Duodenal mucosa (tissue), 2 donors: ENCODE results near the gene ALG12.
A peak's percentile ranks its signal among the peaks of the same experiment; 100 is the strongest.

Experiments used
- H3K27ac ChIP-seq: one replicate; pipeline ENCODE4 v1.7.0; 2013; ENCODE audit warnings: low read depth, low read length
- H3K27me3 ChIP-seq, 2 donors: one replicate each; pipeline ENCODE4 v1.7.0; 2013; ENCODE audit warnings: low read length in 2 of 2, control low read depth in 1 of 2; ENCODE audit not compliant: insufficient read depth in 2 of 2, control insufficient read depth in 1 of 2
- H3K36me3 ChIP-seq, 2 donors: one replicate each; pipeline ENCODE4 v1.7.0; 2013; ENCODE audit warnings: low read length in 2 of 2, control low read depth in 1 of 2; ENCODE audit not compliant: insufficient read depth in 2 of 2, control insufficient read depth in 1 of 2
- H3K4me1 ChIP-seq, 2 donors: one replicate each; pipeline ENCODE4 v1.7.0; 2013; ENCODE audit warnings: low read length in 2 of 2, control low read depth in 1 of 2; ENCODE audit not compliant: insufficient read depth in 2 of 2, control insufficient read depth in 1 of 2
- H3K4me3 ChIP-seq, 2 donors: one replicate each; pipeline ENCODE4 v1.7.0; 2013; ENCODE audit warnings: low read length in 2 of 2, low read depth in 1 of 2
- H3K9ac ChIP-seq, 2 donors: one replicate each; pipeline ENCODE4 v1.7.0; 2013; ENCODE audit warnings: low read length in 2 of 2, low read depth in 1 of 2
- H3K9me3 ChIP-seq, 2 donors: one replicate each; pipeline ENCODE4 v1.7.0; 2013; ENCODE audit warnings: low read length in 2 of 2, control low read depth in 1 of 2; ENCODE audit not compliant: control insufficient read depth in 1 of 2

The ALG12 gene

GRCh38 chr22:49951986-49952896 is 34.0 kb upstream of the ALG12 start:
- Histone ChIP-seq H3K27me3 (no peaks in the 10 kb centered on the region), H3K9ac (peak overlapping the region; percentile 43 to 66), H3K27ac (peak overlapping the region; percentile 90), H3K36me3 (no peaks in the 10 kb centered on the region), H3K9me3 (no peaks in the 10 kb centered on the region), H3K4me3 (no peak overlapping the region), H3K4me1 (peaks cover 41 to 44% of the 10 kb centered on the region in 2 donors)

GRCh38 chr22:49951678-49951985 is 33.4 kb upstream of the ALG12 start:
- Histone ChIP-seq H3K9me3 (no peaks in the 10 kb centered on the region), H3K27ac (peak overlapping the region; percentile 90), H3K36me3 (no peaks in the 10 kb centered on the region), H3K9ac (peak overlapping the region; percentile 43 to 66), H3K27me3 (no peaks in the 10 kb centered on the region), H3K4me1 (peaks cover 41 to 48% of the 10 kb centered on the region in 2 donors), H3K4me3 (no peak overlapping the region)

- H3K27ac ChIP-seq, result peak overlapping the region; percentile 90
Measured at GRCh38 chr22:49951000-49951677, 32.9 kb upstream of the ALG12 start.

GRCh38 chr22:49950396-49950994 is 32.3 kb upstream of the ALG12 start:
- Histone ChIP-seq H3K9ac (peak overlapping the region; percentile 38 to 71), H3K4me3 (no peak overlapping the region), H3K9me3 (no peaks in the 10 kb centered on the region), H3K4me1 (peaks cover 46 to 52% of the 10 kb centered on the region in 2 donors), H3K27me3 (no peaks in the 10 kb centered on the region), H3K36me3 (no peaks in the 10 kb centered on the region), H3K27ac (peak overlapping the region; percentile 90)

More at GRCh38 chr22:49951000-49951677, 32.9 kb upstream of the ALG12 start:
- H3K9me3 ChIP-seq, result no peaks in the 10 kb centered on the region
- no peaks in the 10 kb centered on the region for H3K36me3 ChIP-seq
- no peak overlapping the region for H3K4me3 ChIP-seq
- H3K4me1 ChIP-seq, result peaks cover 41 to 48% of the 10 kb centered on the region in 2 donors
- peak overlapping the region; percentile 43 to 71 for H3K9ac ChIP-seq
- H3K27me3 ChIP-seq, result no peaks in the 10 kb centered on the region

GRCh38 chr22:49949914-49950292 is 31.7 kb upstream of the ALG12 start:
- Histone ChIP-seq H3K4me1 (peaks cover 46 to 53% of the 10 kb centered on the region in 2 donors), H3K9ac (peak overlapping the region; percentile 32 to 97), H3K9me3 (no peaks in the 10 kb centered on the region), H3K27me3 (no peaks in the 10 kb centered on the region), H3K36me3 (no peaks in the 10 kb centered on the region), H3K4me3 (no peak overlapping the region), H3K27ac (peak overlapping the region; percentile 93)

GRCh38 chr22:49948958-49949913 is 31.0 kb upstream of the ALG12 start:
- no peaks in the 10 kb centered on the region for H3K9me3 ChIP-seq
- H3K9ac ChIP-seq, result peak overlapping the region; percentile 73 to 97
- no peaks in the 10 kb centered on the region for H3K36me3 ChIP-seq
- peaks cover 46 to 53% of the 10 kb centered on the region in 2 donors for H3K4me1 ChIP-seq
- peak overlapping the region; percentile 93 for H3K27ac ChIP-seq
- peak overlapping the region; percentile 38 to 75 for H3K4me3 ChIP-seq
- H3K27me3 ChIP-seq, result no peaks in the 10 kb centered on the region

- Histone ChIP-seq H3K9me3 (no peaks in the 10 kb centered on the region), H3K36me3 (no peaks in the 10 kb centered on the region), H3K27me3 (no peaks in the 10 kb centered on the region), H3K27ac (peak overlapping the region; percentile 93), H3K4me1 (peaks cover 44 to 51% of the 10 kb centered on the region in 2 donors), H3K4me3 (peak overlapping the region; percentile 38 to 75), H3K9ac (peak overlapping the region; percentile 73 to 97)
Measured at GRCh38 chr22:49948116-49948957, 30.1 kb upstream of the ALG12 start.

- H3K4me1 ChIP-seq, result peaks cover 34 to 40% of the 10 kb centered on the region in 2 donors
- H3K9ac ChIP-seq, result peak overlapping the region in 1 of 2 donors; percentile 97
- no peaks in the 10 kb centered on the region for H3K36me3 ChIP-seq
- H3K4me3 ChIP-seq, result no peak overlapping the region
- no peaks in the 10 kb centered on the region for H3K9me3 ChIP-seq
- H3K27me3 ChIP-seq, result no peaks in the 10 kb centered on the region
- no peak overlapping the region for H3K27ac ChIP-seq
Measured at GRCh38 chr22:49947296-49947622, 29.0 kb upstream of the ALG12 start.
